ENCODE data around the gene LEKR1.

LEKR1 gene

DNA sequence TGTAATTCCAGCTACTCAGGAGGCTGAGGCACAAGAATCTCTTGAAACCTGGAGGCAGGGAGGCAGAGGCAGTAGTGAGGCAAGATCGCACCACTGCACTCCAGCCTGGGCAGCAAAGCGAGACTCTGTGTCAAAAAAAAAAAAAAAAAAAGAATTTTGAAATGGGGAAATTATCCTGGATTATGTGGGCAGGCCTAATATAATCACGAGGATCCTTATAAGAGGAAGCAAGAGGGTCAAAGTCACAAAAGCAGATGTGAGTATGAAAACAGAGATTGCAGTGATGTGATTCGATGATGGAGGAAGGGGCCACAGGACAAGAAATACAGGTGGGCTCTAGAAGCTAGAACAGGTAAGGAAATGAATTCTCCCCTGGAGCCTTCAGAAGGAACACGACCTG is 159.6 kb downstream of the LEKR1 start:
- Histone ChIP-seq H4K8ac (ENCODE audit: low read depth, low read length) (no peak overlapping the region), H3K23ac (ENCODE audit: low read depth, low read length, poor library complexity) (no peak overlapping the region), H2BK15ac (ENCODE audit: low read length) (no peak overlapping the region), H3K18ac (ENCODE audit: low read length) (no peak overlapping the region), H2BK120ac (ENCODE audit: low read depth, low read length) (no peak overlapping the region), H2AFZ (ENCODE audit: low read length) (no peak overlapping the region), H3K4me2 (ENCODE audit: insufficient read depth, low read length, poor library complexity, severe bottlenecking) (no peak overlapping the region), H2AK5ac (ENCODE audit: low read depth, low read length) (no peak overlapping the region), H3K4me3 (ENCODE audit: low read length in 2 of 2) (no peak overlapping the region), H3K4me1 (ENCODE audit: control insufficient read depth in 2 of 2, insufficient read depth in 1 of 2, low read depth in 1 of 2, low read length in 2 of 2) (peaks cover 0 to 3% of the 10 kb centered on the region in 2 donors), H3K14ac (ENCODE audit: low read length) (no peak overlapping the region), H4K91ac (ENCODE audit: low read depth, low read length, poor library complexity) (no peak overlapping the region), H3K9ac (ENCODE audit: low read depth, low read length, poor library complexity) (no peak overlapping the region), H2BK5ac (ENCODE audit: low read length) (no peak overlapping the region), H3K27me3 (ENCODE audit: control insufficient read depth in 3 of 3, insufficient read depth in 3 of 3, low read depth in 1 of 3, low read length in 3 of 3) (no peaks in the 10 kb centered on the region), H3K79me1 (ENCODE audit: low read depth, low read length) (no peaks in the 10 kb centered on the region), H2BK12ac (ENCODE audit: low read length) (no peak overlapping the region), H3K9me3 (replicated peaks in 1 of 2; ENCODE audit: control insufficient read depth in 2 of 2, insufficient read depth in 1 of 2, low read depth in 1 of 2, low read length in 2 of 2) (peaks cover 0 to 2% of the 10 kb centered on the region in 2 donors), H3K27ac (replicated peaks; ENCODE audit: low read length) (no peak overlapping the region), H3K4ac (ENCODE audit: low read length) (no peak overlapping the region), H3K36me3 (replicated peaks in 1 of 2; ENCODE audit: control insufficient read depth in 2 of 2, insufficient read depth in 2 of 2, low read length in 2 of 2) (no peaks in the 10 kb centered on the region)
- DNase-seq (ENCODE audit: low spot score) = no peak
- no CpG with 5 or more reads among the region's 5 CpGs for WGBS, 2 donors (ENCODE audit: extremely low coverage in 2 of 2, insufficient read length in 2 of 2, insufficient replicate concordance in 1 of 2)

DNA sequence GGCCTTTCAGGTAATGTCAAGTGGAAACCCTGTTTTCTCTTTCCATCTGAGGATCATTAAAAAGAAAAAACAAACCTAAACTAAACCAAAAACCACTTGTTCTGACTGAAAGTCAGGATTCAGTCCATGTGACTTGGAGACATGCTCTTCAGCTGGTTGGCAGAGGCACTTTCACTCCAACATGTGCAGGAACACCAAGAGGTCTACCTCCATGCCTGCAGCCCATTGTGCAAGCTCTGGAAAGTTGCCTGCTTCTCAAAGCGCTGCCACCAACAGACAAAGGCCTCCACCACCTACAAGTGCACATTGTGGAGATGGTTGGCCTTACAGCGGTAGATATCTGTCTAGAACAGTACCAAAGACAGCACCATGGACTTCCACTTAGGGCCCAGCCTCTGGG is 161.8 kb downstream of the LEKR1 start:
- Histone ChIP-seq H3K9me3 (replicated peaks in 1 of 2; ENCODE audit: control insufficient read depth in 2 of 2, insufficient read depth in 1 of 2, low read depth in 1 of 2, low read length in 2 of 2) (no peaks in the 10 kb centered on the region), H3K9ac (ENCODE audit: low read depth, low read length, poor library complexity) (no peak overlapping the region), H3K4me2 (ENCODE audit: insufficient read depth, low read length, poor library complexity, severe bottlenecking) (no peak overlapping the region), H3K36me3 (replicated peaks in 1 of 2; ENCODE audit: control insufficient read depth in 2 of 2, insufficient read depth in 2 of 2, low read length in 2 of 2) (no peaks in the 10 kb centered on the region), H3K23ac (ENCODE audit: low read depth, low read length, poor library complexity) (no peak overlapping the region), H3K27ac (replicated peaks; ENCODE audit: low read length) (no peak overlapping the region), H3K4me1 (ENCODE audit: control insufficient read depth in 2 of 2, insufficient read depth in 1 of 2, low read depth in 1 of 2, low read length in 2 of 2) (peaks cover 0 to 3% of the 10 kb centered on the region in 2 donors), H2AK5ac (ENCODE audit: low read depth, low read length) (no peak overlapping the region), H2BK5ac (ENCODE audit: low read length) (no peak overlapping the region), H2BK120ac (ENCODE audit: low read depth, low read length) (no peak overlapping the region), H2BK15ac (ENCODE audit: low read length) (no peak overlapping the region), H4K91ac (ENCODE audit: low read depth, low read length, poor library complexity) (no peak overlapping the region), H3K79me1 (ENCODE audit: low read depth, low read length) (no peaks in the 10 kb centered on the region), H3K27me3 (ENCODE audit: control insufficient read depth in 3 of 3, insufficient read depth in 3 of 3, low read depth in 1 of 3, low read length in 3 of 3) (no peaks in the 10 kb centered on the region), H3K4ac (ENCODE audit: low read length) (no peak overlapping the region), H4K8ac (ENCODE audit: low read depth, low read length) (no peak overlapping the region), H3K4me3 (ENCODE audit: low read length in 2 of 2) (no peak overlapping the region), H2BK12ac (ENCODE audit: low read length) (peak overlapping the region; percentile 31), H3K18ac (ENCODE audit: low read length) (peak overlapping the region; percentile 23), H3K14ac (ENCODE audit: low read length) (no peak overlapping the region), H2AFZ (ENCODE audit: low read length) (no peak overlapping the region)
- no peak for DNase-seq (ENCODE audit: low spot score)
- no CpG with 5 or more reads among the region's 2 CpGs for WGBS, 2 donors (ENCODE audit: extremely low coverage in 2 of 2, insufficient read length in 2 of 2, insufficient replicate concordance in 1 of 2)

DNA sequence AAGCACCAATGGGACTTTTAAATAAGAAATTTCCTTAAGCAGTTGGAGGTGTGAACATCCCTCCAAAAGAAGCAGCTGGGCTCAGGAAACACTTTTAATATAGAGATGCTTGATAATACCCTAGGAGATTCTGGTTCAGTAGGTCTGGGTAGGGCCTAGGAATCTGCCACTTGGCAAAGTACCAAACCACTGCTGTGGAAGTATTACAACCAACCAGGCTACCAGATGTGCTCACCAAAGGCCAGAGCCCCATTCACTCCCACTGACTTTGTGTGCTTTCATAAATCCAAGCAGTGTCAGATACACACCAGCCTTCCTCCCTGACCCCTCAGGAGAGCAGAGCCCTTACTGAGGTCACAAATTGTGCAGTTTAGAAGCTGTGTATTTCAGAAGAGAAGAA is 171.2 kb downstream of the LEKR1 start:
- H2AK5ac ChIP-seq (ENCODE audit: low read depth, low read length) = no peak overlapping the region
- no peak overlapping the region for H3K14ac ChIP-seq (ENCODE audit: low read length)
- H3K79me1 ChIP-seq (ENCODE audit: low read depth, low read length) = no peaks in the 10 kb centered on the region
- no peak overlapping the region for H4K8ac ChIP-seq (ENCODE audit: low read depth, low read length)
- H3K4me1 ChIP-seq (ENCODE audit: control insufficient read depth in 2 of 2, insufficient read depth in 1 of 2, low read depth in 1 of 2, low read length in 2 of 2) = no peaks in the 10 kb centered on the region
- H4K91ac ChIP-seq (ENCODE audit: low read depth, low read length, poor library complexity) = no peak overlapping the region
- H3K23ac ChIP-seq (ENCODE audit: low read depth, low read length, poor library complexity) = no peak overlapping the region
- H3K27me3 ChIP-seq (ENCODE audit: control insufficient read depth in 3 of 3, insufficient read depth in 3 of 3, low read depth in 1 of 3, low read length in 3 of 3) = no peaks in the 10 kb centered on the region
- no peak overlapping the region for H3K9ac ChIP-seq (ENCODE audit: low read depth, low read length, poor library complexity)
- H3K4me2 ChIP-seq (ENCODE audit: insufficient read depth, low read length, poor library complexity, severe bottlenecking) = no peak overlapping the region
- DNase-seq (ENCODE audit: low spot score) = no peak
- no peaks in the 10 kb centered on the region for H3K36me3 ChIP-seq (replicated peaks in 1 of 2; ENCODE audit: control insufficient read depth in 2 of 2, insufficient read depth in 2 of 2, low read length in 2 of 2)
- no peak overlapping the region for H2AFZ ChIP-seq (ENCODE audit: low read length)
- H3K27ac ChIP-seq (replicated peaks; ENCODE audit: low read length) = no peak overlapping the region
- no peak overlapping the region for H3K4ac ChIP-seq (ENCODE audit: low read length)
- H3K9me3 ChIP-seq (replicated peaks in 1 of 2; ENCODE audit: control insufficient read depth in 2 of 2, insufficient read depth in 1 of 2, low read depth in 1 of 2, low read length in 2 of 2) = no peaks in the 10 kb centered on the region
- no peak overlapping the region for H2BK15ac ChIP-seq (ENCODE audit: low read length)
- H2BK120ac ChIP-seq (ENCODE audit: low read depth, low read length) = no peak overlapping the region
- H3K18ac ChIP-seq (ENCODE audit: low read length) = no peak overlapping the region
- no peak overlapping the region for H2BK5ac ChIP-seq (ENCODE audit: low read length)
- H2BK12ac ChIP-seq (ENCODE audit: low read length) = no peak overlapping the region
- no peak overlapping the region for H3K4me3 ChIP-seq (ENCODE audit: low read length in 2 of 2)

DNA sequence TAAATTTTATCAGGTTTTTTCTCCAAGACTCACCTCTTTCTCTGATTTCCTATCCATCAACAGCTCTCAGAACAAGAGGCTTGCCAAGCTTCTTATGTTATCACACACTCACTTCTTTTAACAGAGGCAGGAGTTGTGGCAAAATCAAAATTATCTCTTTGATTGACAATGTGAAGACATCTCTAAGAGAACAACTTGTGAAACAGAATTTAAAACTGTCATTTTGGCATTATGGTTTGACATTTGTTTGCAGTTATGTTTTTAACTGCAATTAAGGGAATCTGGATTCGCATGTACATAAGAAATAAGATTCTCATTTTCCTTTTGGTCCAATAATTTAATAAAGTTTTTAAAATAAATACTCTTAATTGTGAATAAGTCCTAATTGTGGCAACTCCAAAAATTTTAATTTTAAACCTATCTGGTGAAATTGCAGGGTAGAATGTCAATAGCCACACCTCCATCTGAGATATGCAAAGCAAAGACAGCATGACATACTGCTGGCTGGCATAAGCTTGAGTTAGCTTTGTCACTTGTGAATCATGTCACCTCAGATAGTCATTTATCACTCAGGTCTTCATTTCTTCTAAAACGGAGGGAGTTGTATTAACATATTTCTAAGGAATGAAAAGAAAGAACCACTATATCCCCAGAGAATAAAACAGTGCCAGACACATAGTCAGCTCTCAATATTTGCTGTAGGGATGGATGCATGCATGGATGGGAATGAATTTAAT is 175.2 kb downstream of the LEKR1 start:
- Histone ChIP-seq H4K91ac (ENCODE audit: low read depth, low read length, poor library complexity) (no peak overlapping the region), H3K14ac (ENCODE audit: low read length) (no peak overlapping the region), H3K4ac (ENCODE audit: low read length) (no peak overlapping the region), H3K4me2 (ENCODE audit: insufficient read depth, low read length, poor library complexity, severe bottlenecking) (no peak overlapping the region), H2AK5ac (ENCODE audit: low read depth, low read length) (no peak overlapping the region), H3K27me3 (ENCODE audit: control insufficient read depth in 3 of 3, insufficient read depth in 3 of 3, low read depth in 1 of 3, low read length in 3 of 3) (no peaks in the 10 kb centered on the region), H3K79me1 (ENCODE audit: low read depth, low read length) (no peaks in the 10 kb centered on the region), H3K23ac (ENCODE audit: low read depth, low read length, poor library complexity) (no peak overlapping the region), H3K4me3 (ENCODE audit: low read length in 2 of 2) (no peak overlapping the region), H3K9ac (ENCODE audit: low read depth, low read length, poor library complexity) (no peak overlapping the region), H2BK12ac (ENCODE audit: low read length) (no peak overlapping the region), H2BK120ac (ENCODE audit: low read depth, low read length) (no peak overlapping the region), H2BK5ac (ENCODE audit: low read length) (no peak overlapping the region), H4K8ac (ENCODE audit: low read depth, low read length) (no peak overlapping the region), H3K27ac (replicated peaks; ENCODE audit: low read length) (no peak overlapping the region), H2BK15ac (ENCODE audit: low read length) (no peak overlapping the region), H2AFZ (ENCODE audit: low read length) (no peak overlapping the region), H3K36me3 (replicated peaks in 1 of 2; ENCODE audit: control insufficient read depth in 2 of 2, insufficient read depth in 2 of 2, low read length in 2 of 2) (no peaks in the 10 kb centered on the region), H3K18ac (ENCODE audit: low read length) (no peak overlapping the region), H3K4me1 (ENCODE audit: control insufficient read depth in 2 of 2, insufficient read depth in 1 of 2, low read depth in 1 of 2, low read length in 2 of 2) (no peaks in the 10 kb centered on the region), H3K9me3 (replicated peaks in 1 of 2; ENCODE audit: control insufficient read depth in 2 of 2, insufficient read depth in 1 of 2, low read depth in 1 of 2, low read length in 2 of 2) (no peaks in the 10 kb centered on the region)
- no CpG with 5 or more reads among the region's 2 CpGs for WGBS, 2 donors (ENCODE audit: extremely low coverage in 2 of 2, insufficient read length in 2 of 2, insufficient replicate concordance in 1 of 2)
- DNase-seq (ENCODE audit: low spot score) = no peak
